GM21723 (cell line): ENCODE data around the gene CPS1.

Experiments used
- ATAC-seq: cut with Tn5 transposase; IDR thresholded peaks from one replicate; pipeline ENCODE4 v1.9.1; 2021; ENCODE audit warnings: mild to moderate bottlenecking, moderate library complexity; ENCODE audit not compliant: unreplicated experiment

CPS1 gene

DNA sequence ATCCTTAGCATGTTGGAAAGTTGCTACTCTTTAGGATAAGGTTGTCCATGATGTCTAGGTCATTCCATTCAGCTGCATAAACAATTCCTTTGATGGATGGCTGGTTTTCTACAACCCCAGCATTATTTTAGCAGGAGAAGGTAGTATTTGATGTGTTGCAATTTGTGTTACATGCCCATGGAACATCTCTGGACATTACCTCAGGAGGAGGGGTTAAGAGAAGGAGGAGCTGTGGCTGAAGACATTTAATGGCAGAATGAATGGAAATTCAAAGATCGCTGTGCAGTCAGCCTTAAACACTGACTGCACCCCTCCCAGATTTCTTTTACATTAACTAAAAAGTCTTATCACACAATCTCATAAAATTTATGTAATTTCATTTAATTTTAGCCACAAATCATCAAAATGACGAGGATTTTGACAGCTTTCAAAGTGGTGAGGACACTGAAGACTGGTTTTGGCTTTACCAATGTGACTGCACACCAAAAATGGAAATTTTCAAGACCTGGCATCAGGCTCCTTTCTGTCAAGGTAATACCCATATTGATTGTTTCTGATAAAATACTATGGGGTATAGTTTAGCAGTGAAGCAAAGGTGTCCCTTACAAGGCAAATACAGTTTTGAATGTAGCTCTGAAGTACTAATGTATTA is at the start of gene CPS1:
Gene CPS1 (plus strand): TSS at position 271 of the 652 bp plus-strand sequence. CDS start 135 bp downstream, at position 406.
- no peak for ATAC-seq

DNA sequence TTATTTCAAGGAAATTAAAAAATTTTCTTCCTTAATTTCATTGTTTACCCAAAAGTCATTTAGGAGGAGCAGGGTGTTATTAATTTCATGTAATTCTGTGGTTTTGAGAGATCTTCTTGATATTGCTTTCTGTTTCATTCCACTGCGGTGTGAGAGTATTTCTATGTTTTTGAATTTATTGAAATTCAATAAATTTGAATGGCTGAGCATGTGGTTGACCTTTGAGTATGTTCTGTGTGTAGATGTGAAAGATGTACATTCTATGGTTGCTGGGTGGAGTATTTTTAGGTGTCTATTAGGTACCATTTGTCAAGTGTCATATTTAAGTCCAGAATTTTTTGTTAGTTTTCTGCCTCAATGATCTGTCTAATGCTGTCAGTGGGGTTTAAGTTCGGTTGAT is 40.5 kb upstream of the CPS1 start:
- no peak for ATAC-seq

DNA sequence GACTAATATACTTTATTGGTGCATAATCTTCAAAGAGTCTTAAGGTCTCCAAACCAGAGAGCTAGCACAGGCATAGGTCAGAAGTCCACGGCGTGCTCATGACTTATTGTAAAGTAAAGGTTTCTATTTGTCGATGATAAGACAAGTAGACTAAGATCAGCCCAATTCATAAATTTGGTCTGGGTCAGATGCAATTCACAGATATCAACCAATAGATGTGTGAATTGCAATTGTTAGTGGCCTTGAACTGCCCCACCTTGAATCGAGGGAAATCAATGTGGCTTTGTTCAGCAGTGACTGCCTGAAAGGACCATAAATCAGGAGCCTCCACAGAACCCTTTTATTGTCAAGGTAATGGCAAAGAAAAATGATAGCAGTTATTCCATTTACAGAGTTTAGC is 39.1 kb upstream of the CPS1 start:
- no peak for ATAC-seq

DNA sequence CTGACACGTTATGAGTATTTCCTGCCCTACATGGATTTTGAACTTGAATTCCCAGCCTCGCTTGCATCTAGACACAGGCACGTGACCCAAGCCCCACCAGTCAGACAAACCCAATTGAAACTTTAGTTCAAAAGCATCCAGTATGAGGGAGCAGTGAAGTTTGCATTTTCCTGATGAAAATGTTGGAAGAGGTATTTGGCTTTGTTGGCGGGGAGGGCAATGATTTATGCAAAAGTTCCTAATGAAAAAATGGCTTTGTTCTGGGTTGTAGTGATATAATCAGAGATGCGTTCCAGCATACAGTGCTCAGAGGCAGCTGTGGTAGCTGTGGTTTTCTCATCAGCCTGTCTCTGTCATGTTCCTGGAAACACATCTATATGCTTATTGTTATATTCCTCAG is 36.8 kb upstream of the CPS1 start:
- ATAC-seq = no peak

DNA sequence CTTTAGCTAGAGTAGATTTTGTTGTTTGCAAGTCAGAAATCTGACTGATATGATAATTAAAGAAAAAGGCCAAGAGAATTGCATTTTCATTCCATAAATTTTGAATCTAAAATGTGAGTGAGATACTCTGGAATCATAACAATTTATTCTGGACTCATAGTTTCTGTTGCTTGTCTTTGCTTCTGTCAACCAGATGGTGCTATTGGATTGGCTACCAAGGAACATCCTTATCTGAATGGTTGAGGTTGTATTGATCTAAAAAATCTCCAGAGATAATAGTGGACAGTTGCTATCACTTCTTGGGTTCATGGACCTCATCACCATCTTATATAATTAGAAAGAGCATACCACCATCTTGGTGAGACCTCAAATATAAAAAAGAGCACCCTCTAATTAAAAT is 34.0 kb upstream of the CPS1 start:
- no peak for ATAC-seq

DNA sequence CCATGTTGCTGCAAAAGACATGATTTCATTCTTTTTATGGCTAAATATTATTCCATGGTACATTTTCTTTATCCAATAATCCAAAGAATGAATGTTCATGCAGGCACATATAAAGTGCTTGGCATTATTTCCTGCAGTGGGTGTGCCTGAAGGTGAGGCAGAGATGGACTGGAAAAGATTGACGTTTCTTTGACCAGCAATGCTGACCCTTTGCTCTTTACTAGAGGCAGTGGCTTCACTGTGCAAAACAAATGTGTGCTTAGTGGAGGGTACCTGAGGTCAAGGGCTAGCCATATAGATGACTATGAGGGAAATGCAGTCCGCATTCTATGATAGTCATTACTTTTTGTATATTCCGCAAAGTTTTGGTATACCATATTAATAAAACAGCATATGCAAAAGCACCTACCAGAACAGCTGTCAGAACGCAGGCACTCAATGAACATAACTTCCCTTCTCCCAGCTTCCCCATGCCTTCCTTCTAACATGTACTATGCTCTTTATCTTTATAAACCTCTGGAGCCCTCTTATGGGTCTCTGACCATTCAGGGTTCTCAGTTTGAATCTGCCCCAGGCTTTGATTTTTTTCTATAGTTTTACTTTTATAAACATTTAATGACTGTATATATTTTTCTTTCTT is 32.6 kb upstream of the CPS1 start:
- ATAC-seq = no peak

DNA sequence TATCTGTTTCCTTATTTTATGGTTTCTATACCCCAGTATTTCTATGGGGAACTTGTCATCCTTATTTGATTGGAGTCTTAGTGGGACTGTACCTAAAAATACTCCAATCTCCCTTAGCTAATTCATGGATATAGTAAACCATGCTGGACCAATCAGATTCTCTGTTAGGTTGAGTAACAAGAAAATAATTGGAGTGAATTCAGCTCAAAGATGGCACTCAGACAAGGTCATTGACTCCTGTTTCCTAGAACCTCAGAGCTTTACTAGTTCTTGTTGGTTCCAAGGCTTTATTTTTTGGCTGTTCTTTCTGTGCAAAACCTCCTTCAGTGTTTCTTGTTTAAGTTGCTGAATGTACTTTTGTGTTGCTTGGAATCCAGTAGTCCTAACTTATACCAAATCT is 31.9 kb upstream of the CPS1 start:
- no peak for ATAC-seq

DNA sequence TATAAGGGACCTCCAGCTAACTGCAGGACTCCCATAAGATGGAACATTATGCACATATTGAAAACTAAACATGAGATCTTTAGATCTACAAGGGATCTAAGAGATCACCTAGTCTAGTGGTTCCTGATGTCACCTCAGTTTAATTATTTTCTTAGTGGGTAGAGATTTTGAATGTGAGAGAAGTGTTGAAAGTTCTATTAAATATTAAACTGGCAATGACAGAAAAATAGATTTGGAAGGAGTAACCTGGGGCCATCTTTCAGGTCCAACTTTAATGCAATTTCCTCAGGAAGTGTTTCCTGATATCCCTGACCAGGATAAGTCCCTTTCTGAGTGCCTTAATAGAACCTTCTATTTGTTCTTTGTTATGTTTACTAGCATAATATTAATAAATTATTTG is 29.1 kb upstream of the CPS1 start:
- no peak for ATAC-seq

DNA sequence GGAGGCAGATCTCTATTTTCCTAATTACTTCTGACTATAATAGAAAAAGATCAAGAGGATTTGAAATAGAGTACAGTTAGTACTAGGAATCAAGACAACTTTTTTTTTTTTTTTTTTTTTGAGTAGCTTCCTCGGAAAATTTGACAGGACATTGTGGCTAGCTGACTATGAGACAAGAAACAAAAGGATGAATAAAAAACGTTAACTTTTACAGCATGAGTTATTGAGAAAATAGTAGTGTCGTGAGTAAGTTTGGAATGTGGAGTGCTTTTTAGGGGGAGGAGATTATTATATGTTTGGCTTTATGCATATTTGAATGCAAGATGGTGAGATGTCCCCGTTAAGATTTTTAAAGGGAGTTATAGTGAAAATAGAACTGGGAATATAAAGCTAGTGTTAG is 27.7 kb upstream of the CPS1 start:
- no peak for ATAC-seq

DNA sequence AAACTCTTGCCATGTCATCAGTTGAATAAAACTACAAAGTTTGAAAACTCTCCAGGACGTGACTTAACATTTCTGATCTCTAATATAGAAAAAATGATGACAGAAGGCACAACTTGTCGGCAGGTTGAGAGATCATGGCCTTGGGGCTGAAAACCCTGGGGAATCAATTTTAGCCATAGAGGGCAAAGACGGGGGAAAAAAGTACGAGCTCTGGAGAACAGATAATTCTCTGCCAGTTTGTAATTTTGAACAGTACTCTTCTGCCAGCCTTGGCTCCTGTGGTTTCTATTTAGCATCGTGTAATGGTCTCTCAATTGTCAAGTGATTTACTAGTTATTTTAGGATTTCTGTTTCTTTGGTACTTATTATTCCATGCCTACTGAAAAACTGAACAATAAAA is 25.3 kb upstream of the CPS1 start:
- ATAC-seq = no peak

DNA sequence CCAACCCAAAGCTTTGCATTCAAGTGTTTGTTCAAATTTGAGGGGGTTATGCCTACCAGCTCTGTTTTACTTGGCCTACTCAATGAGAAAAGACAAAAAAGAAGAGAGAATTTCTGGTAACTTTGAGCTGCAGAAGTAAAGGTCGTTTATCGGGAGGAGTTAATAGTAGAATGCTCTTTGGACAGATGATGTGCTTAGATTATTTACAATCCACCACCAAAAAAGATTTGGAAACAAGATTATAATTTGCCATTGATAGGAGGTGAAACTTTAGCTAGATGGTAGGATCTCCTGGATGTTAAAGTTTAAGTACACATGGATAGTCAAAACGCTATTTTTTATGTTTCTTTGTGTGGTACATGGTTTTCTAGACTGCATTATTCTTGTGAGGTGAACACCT is 24.9 kb upstream of the CPS1 start:
- no peak for ATAC-seq

DNA sequence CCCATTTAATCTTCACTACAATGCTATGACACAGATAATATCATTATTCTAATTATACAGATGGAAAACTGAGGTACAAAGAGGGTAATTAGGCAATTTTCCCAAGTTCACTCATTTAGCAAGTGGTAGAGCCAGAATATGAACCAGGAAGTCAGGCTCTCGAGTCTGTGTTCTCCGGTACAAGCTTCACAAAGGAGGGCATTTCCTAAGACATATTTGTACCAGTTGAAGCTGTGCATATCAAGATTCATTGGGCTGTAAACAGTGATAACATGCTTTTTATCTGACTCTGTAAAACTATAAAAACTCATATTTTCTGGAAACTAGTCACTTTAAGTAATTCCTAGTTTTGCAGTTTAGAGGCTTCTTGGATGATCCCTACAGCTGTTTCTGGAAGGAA is 23.0 kb upstream of the CPS1 start:
- ATAC-seq = no peak

DNA sequence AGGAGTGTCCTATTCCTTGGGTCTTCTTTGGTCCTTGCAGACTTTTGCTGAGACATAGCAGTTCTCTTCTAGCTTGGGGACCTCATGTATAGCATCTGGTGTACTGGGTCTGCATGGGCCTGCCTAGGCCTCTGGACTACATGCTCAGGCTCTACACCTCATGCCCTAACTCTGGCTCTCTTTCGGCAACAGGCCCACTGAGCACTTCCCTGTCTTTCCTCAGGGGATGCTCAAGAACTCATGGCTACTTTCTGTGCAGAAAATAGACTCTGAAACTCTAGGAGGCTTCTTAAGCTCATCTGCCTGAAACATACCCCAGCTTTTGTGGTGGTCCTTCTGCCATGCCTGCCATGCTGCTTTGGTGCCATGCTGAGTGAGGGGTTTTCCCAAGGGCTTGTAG is 21.5 kb upstream of the CPS1 start:
- no peak for ATAC-seq

DNA sequence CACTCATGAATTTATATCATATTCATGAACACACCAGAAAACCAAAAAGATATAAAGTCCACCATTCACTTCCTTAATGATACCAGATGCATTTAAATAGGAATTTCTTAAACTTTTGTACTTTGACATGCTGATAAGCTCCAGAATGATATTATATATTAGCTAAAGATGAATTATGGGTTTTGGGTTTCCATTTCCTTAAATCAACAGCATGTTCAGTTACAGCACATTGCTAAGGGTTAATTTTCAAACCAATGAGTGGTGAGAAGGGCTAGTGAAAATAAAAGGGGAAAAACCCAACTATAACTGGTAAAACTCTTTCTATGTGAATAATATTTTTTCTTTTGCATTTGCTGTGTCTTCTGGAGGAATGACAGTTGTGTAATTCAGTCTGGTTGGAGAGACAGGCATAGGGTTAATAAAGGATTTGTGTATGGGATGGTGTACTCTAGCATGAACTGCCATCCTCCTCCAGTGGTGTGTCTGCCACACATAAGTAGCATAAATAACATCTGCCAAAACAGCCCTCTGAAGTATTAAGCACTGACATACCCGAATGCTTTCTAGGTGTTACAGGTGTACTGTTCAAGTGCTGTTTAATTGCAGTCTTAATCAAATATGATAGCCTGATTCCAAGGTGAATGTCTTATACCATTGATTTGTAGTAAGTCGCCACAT is 19.3 kb upstream of the CPS1 start:
- ATAC-seq = no peak

DNA sequence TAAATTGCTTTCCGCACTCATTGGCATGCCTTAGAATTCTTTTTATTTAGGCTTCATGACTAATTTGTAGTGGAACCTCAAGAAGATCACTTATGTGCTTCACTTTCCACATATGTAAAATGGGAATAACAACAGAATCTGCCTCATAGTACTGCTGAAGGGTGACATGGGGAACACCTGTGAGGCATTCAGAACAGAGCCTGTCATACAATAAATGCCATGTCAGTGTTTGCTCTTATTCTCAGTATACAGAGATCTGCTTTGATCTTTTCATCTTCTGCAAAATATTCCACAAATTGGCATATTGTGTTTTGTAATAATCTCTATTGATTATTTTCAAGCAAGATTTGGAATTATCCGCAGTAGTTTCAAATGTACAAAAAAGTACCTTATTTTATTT is 17.4 kb upstream of the CPS1 start:
- ATAC-seq = no peak

DNA sequence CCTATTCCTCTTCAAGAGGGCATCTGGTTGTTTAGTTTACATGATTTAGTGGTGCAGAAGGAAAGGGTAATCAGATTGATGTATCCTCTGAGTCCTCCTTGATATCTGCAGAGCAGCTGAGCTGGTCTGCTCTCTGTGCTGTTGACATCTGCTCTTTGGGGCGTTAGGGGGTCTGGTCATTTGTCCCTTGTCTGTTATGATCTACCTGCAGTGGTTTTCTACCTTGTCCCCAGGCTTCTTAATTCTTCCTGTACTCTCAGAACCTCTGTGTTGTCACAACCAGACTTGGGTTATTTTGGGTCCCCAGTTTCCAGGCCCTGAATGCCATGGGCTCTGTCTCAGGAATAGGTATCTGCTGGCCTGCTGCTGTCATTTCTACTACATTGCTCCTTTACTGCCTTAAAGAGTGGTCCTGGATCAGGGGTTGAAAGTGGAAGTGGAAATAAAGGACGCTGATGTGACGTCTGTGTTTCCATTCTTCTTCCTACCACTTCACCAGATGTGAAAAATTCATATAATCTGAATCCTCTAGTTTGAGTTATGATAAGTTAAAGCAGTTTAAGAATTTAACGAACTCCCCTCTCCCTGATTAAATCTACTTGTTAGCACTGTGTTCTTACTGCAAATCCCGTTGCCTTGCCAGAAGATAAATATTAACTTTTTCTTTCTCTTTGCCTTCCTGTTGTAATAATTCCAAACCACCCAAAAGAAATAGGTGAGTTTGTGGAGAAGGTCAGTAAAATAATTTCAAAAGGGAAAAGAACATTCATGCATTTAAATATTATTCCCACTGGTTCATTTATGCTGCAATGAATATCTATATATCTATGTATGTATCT is 16.6 kb upstream of the CPS1 start:
- no peak for ATAC-seq

DNA sequence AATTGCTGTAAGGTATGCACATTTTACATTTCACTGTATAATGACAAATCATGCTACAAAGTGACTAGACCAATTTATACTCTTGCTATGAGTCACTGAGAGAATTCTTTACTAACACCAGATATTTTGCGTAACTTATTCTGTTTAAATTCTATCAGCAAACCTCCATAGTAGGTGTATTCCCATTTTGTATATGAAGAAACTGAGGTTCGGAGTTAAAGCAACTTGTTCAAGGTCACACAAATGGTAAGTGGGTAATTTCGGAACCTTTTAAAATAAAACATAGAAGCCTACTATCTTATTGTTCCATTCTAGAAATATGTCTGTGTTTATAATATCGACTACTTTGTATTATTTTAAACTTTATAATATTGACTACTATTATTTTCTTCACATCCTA is 15.9 kb upstream of the CPS1 start:
- ATAC-seq = no peak

DNA sequence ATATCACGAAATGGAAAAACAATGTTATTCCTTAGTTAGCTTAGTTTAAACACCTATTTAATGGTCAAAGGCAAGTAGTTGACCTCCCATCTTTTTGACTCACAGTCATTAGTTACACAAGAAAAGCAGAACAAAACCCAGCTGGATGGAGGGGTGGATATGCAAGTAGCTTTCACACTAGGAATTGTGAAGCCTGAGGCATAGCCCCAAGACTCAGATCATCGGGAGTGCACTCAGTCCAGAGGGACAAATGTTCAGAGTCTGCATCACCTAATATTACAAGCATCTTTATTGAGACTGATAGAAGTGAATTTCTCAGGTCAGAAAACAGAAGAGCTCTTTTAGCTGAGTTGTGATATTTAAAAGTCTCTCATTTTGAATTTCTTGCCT is 15.5 kb upstream of the CPS1 start:
- no peak for ATAC-seq

DNA sequence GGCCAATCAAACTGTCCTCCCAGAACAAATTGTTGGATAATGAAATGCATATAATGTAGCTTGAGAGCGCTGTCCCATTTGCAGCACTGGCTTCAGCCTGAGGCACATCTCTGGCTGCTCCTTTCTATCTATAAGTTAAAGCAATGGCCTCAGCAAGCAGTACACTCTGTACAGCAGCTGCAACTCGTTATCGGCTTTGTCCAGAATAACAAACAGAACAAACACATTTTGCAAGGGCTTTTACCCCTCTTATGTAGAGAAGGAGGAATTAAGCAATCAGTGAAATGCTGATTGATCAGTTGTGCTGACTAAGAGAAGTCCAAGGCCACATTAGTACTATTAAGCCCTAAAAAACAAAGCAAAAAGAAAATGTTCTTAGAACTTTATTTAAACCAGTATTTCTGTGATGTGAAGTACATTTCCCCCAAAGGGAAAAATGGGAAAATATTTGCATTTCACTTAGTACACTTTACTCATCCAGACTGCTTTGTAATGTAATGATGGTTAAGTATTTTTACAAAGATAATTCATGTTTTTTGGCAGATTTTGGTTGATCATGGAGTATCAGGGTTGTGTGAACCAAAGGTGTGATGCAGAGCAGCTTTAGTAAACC is 15.0 kb upstream of the CPS1 start:
- no peak for ATAC-seq

DNA sequence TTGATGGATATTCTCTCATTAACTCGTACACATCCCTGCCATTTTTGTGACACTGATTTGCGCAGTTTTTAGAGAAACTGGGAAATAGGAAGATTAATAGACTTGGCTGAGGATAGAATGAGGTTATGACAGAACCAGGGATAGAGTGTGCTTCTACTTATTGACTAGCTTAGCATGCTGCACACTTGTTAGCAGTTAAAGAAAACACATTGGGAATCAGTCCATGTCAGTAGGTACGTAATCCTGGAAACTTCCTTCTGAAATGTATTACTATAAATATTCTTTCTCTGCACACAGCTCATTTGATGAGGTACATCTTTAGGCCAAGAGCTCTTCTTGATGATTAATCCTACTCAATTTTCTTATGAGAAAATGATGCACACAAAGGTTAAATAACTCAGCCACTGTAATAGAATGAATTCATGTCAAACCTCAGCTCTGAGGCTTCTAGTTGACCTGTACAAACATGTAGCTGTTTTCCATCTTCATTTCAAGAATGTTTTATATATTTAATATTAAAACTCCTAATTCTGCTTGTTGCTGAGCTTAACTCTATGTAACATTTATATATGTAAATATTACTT is 12.3 kb upstream of the CPS1 start:
- ATAC-seq = no peak

DNA sequence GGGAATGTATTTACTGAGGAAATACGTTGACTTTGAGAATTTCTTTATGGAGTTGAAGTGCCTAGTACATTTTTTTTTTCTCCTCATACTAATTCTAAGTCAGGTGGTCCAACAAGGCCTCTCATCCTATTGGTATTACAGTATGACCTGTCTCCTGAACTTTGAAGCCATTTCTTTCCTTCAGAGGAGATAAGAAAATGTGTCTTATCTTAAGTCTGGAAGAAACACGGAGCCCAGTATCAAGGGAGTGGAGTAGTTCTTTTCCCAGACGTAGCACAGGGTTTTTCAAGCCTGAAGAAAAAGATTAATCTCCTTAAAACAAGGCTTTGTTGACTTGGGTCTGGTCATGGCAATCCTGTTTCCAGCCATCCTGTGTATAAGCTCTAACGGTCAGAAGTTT is 11.6 kb upstream of the CPS1 start:
- no peak for ATAC-seq
